ACHN (cell line): ENCODE data around the gene FGD5.
"Not testable (repeated sequence)": the region's sequence is repeated elsewhere in the genome, so short reads cannot be mapped to it uniquely, and the experiment has no call there.

Experiments used
- DNase-seq: peaks from one replicate; pipeline ENCODE4 v3.0.0-alpha.2; 2015
- in situ Hi-C: cut with HindIII; loops from 2 replicates; pipeline ENCODE4 v1.10.0; 2017; ENCODE audit warnings: low sequenced_read_pairs, low pct_ligation_motif_present, low pct_unique_long_range_greater_than_20kb

Gene FGD5

DNA sequence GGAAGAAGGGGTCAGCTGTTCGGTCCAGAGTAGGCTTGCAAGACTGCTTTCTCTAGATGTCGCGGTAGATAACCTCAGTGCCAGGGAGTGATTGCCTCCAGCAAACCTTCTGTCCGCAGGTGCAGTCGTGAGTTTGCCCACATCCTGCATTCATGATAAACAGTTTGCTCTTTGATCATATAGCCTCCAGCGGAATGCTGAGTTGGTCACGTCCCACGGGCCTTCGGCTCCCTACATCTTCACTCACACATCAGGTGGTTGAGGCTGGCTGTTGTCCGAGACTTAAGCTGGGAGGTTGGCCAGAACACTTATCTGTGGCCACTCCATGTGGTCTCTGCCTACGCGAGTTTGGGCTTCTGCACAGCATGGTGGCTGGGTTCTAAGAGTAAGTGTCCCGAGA, 66.5 kb downstream of the FGD5 start:
- in situ Hi-C loops: no loop called here
- no peak for DNase-seq

DNA sequence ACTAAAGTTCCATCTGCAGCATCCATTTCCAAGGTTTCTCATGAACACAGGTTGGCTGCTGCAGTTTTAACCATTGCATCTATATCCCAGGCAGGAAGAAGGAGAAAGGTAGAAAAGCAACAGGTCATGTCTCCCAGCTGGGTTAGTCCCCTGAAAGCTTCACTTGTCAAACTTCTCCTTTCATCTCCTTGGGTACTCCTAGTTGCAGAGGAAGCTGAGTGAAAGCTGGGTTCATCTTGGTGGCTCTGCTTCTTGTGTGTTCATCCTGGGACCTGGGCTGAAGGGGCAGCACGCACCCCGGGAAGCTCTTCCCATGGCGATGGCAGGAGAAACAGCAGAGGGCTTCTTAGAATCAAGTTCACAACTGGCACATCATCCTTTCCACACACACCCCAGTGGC, 67.3 kb downstream of the FGD5 start:
- in situ Hi-C loops: no loop called here
- no peak for DNase-seq

DNA sequence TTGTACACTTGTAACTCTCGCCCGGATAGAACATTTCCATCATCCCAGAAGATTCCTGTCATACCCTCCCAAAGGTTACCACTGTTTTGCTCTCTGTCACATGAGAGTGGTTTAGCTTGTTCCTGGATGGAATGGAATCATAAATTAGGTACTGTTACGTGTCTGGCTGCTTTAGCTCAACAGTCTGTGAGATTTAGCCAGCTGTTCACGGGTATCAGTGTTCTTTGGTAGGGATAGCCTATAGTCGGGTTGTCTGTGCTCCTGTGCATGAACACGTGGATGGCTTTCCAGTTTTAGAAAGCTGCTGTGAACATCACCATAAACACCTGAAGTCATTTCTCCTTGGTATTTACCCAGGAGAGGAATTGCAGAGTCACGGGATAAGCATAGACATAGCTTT, 70.4 kb downstream of the FGD5 start:
- in situ Hi-C loops: no loop called here
- DNase-seq: no peak

DNA sequence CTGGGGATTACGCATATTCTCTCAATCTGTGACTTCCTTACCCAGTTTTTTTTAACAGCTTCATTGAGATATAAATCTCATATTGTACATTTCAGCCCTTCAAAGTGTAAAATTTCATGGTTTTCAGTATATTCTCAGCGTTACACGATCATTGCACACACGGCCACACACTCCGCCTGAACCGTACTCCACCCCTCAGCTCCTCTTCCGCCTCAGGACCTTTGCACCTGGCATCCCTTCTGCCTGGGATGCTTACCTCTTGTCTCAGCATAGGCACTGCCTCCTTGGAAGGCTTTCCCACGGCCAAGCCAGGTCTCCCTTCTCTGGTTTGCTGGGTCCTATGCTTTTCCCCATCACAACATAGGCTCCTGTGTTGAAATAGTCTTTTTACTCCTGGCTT, 71.2 kb downstream of the FGD5 start:
- no peak for DNase-seq
- in situ Hi-C loops: no loop called here

DNA sequence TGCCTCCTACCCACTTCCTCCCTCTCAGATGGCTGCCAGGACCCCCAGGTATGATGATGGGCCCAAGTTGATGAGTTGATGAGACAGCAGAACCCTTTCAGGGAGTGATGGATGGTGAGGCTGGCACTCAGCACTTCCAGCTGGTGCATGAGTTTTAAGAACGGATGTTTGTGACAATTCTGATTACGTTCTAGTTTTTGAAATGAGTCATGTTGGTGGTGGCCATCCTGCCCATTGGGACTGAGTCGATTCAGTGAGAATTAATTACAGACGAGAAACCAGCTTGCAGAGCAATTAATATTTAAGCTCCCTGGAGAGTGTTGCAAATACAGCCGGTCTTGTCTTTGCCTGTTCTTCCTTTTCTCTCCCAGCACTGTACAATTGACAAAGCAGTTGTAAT, 71.7 kb downstream of the FGD5 start:
- in situ Hi-C loops: no loop called here
- DNase-seq: no peak

DNA sequence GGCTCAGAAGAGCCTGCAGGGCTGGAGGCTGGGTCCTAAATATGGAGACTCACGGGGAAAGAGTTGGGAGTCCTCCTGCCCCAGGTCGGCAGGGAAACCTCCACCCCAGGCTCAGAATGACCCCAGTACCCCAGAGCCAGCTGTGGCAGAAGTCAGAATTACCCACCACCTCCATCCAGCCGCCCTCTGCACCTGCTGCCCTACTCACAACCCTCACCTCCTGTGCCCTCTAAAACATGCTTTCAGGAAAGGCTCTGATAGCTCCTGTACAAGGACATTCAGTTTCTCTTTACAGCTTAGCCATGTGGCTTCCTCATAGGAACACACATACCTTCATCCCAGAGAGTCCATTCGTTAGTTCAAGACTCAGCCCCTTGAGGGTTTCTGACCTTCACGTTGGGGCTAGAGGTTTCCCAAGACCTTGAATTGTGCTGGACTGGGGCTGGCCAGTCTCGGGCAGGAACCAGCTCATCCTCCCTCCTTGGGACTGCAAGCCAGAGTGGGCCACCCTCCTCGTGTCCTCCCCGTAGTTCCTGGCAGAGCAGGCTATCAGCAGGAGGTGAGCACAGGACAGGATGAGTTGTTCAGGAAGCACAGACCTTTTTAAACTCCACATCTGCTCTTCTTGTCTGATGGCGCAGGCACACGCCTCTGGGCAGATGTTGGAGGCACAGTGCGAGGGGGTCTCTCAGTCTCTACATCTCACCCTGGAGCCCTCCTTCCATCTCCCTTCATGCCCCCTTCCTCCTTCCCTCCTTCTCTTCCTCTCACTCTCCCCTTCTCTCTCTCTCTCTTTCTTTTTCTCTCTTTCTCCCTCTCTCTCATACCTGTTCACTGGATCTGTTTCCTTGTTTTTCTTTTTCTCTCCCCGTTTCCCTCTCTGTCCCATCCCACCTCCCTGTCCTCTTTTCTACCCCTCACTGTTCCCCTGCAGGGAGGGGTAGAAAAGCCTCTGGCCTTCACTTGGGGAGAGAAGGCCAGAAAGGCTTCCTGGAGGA, 72.7 kb downstream of the FGD5 start:
- no peak for DNase-seq
- in situ Hi-C loops: no loop called here

DNA sequence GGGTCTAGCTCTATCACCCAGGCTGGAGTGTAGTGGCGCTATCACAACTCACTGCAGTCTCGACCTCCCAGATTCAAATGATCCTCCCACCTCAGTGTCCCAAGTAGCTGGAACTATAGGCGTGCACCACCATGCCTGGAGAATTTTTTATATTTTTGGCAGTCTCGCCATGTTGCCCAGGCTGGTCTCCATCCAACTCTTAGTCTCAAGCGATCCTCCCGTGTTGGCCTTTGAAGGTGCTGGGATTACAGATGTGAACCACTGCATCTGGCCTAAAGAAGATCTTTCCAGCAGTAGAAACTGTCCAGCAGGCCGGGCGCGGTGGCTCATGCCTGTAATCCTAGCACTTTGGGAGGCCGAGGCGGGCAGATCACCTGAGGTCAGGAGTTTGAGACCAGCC, 73.5 kb downstream of the FGD5 start:
- in situ Hi-C loops: no loop called here
- DNase-seq: no peak

DNA sequence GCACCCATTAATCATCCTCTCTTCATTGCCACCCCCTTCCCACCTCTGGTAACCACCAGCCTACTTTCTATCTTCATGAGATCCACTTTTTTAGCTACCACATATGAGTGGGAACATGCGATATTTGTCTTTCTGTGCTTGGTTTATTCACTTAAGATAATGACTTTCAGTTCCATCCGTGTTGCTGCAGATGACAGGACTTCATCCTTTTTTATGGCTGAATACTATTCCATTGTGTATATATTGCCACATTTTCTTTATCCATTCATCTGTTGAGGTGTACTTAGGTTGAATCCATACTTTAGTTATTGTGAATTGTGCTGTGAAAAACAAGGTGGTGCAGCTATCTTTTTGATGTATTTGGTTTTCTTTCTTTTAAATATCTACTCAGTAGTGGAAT, 75.3 kb downstream of the FGD5 start:
- in situ Hi-C loops: no loop called here
- no peak for DNase-seq

DNA sequence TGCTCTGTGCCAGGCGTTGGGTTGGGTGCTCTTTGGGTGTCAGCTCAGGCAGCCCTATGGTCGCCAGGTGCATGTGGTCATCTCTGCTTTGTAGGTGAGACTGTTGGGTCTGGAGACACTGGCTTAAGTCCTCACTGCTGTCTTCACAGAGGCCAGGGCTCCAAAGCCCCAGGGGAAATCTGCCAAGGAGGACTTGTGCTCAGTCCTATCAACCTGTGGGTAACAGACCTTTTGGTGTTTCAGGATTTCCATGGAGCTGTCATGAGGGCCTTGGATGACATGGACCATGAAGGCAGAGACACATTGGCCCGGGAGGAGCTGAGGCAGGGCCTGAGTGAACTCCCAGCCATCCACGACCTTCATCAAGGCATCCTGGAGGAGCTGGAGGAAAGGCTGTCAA, 78.5 kb downstream of the FGD5 start:
- no peak for DNase-seq
- in situ Hi-C loops: no loop called here

DNA sequence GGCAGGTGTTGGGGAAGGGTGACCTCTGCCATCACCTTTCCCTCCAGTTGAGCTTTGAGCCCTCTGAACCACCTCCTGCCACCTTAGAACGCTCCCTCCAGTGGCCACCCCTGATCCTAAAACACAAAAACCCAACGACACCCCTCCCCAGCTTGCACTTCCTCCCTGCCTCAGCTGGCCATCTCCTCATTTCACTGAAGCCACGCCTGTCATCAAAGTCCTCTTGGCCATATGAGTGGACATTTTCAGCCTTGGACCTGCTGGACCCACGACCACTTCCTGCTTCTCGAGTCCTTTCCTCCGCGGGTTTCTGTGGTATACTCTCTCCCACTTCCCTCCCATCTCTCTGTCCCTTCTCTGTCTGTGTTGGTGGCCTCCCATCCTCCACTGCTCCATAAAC, 80.2 kb downstream of the FGD5 start:
- DNase-seq: no peak
- in situ Hi-C loops: no loop called here

DNA sequence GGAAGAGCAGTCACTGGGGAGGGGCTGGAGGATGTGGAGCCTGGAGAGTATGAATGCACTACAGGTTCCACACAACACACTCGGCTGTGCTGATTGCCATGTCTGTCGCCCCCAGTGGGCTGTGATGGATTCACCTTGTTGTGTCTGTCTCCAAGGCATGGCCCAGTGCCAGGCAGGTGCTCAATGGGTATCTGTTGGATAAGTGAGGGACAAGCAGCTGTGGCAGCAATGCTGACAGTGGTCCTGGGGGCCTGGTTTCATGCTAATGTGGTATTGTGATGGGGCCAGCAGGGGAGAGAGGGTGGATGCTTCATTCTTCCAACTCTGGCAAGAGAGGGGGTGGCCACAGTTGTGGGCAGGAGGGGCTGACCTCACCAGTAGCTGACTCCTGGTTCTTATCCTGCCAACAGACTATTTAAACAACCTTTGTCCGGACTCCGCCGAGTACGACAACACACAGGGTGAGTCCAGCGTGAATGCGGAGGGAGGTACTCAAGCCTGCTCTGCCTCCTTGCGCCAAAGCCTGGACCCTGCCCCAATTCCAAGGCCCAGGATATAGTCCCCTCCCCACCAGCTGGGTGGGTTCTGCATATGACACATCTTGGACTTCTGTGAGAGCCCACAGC, 81.3 kb downstream of the FGD5 start:
- in situ Hi-C loops: no loop called here
- no peak for DNase-seq

DNA sequence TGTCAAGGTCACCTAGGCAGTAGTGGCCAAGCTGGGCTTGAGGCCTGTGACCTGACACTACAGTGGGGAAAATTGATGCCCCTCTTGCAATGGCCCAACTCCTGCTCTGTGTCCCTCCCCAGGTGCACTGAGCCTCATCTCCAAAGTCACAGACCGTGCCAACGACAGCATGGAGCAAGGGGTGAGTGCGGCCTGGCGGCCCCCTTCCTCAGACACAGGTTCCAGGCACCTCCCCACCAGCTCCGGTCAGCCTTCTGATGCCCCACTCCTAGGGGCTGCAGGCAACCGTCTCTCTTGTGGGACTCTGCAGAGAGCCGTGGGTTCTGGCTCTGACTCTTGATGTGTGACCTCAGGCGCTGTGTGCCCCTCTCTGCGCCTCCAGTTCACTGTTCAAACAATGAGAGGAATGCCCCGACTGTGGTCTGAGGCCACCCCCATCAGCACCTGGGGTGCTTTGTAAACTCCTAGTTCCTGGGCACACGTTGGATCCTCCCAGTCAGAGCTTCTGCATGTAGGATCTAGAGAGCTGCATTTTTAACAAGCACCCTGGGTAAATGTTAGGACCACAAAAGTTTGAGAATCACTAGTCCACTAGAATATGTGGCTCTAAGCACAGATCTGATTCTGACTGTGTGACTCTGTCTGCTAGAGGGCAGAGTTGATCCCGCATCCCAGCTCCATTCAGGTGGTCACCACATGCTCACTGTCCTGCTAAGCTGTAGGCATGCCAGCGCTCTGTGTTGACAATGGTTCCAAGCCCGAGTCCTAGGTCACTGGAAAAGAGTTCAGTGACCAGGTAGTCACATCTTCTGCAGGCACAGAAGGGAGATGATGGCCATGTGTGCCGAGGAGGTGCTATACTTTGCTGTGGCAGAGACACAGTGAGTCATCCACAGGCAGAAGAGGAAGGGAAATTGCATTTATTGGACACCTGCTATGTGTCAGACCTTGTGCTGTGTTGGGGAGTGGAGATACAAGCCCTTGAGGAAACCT, 82.4 kb downstream of the FGD5 start:
- in situ Hi-C loops: no loop called here
- no peak for DNase-seq

DNA sequence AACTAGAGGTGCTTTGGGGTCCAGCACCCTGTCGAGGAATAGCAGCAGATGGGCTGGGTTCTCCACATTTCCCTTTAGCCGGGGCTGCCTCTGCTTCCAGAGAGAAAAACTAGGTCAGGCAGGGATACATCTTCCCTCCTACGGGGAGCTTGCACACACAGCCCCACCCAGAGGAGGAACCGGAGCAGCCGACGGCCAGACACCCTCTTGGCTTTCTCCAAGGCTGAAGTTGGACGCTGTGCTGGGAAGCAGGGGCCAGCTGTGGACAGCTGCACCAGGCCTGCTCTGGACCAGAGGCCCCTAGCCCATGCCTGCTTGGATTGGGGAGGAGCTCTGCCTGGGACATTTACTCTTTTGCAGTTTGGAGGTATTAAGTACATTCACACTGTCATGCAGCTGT, 84.0 kb downstream of the FGD5 start:
- in situ Hi-C loops: no loop called here
- no peak for DNase-seq

DNA sequence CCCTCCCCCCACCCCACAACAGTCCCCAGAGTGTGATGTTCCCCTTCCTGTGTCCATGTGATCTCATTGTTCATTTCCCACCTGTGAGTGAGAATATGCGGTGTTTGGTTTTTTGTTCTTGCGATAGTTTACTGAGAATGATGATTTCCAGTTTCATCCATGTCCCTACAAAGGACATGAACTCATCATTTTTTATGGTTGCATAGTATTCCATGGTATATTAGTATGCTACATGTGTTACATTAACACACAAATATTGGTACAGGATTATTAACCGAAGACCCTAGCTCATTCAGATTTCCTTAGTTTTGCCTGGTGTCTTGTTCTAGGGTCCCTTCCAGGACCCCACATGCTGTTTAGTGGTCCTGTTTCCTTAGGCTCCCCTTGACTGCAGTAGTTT, 84.7 kb downstream of the FGD5 start:
- in situ Hi-C loops, DNase-seq: not testable (repeated sequence)

DNA sequence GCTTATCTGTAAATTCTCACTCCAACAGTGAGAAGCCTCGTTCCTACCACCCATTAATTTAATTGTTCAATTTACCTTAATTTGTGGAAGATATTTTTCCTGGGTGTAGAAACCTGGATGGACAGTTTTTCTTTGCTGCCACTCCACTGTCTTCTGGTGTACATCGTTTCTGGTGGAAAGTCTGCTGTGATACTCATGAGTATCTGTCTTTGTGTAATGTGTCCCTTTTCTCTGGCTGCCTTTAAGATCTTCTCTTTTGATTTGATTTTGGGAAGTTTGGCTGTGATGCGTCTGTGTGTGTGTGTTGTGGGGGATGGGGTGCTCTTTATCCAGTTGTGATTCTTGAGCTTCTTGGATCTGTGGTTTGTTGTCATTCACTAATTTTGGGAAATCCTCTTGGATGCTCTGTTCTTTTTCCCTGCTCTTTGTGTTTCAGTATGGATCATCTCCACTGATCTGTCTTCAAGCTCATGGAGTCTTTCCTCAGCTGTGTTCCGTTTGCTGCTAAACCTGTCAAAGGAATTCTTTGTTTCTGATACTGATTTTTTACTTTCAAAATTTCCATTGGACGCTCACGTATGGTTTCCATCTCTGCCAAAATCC, 86.4 kb downstream of the FGD5 start:
- DNase-seq: no peak
- in situ Hi-C loops: no loop called here

DNA sequence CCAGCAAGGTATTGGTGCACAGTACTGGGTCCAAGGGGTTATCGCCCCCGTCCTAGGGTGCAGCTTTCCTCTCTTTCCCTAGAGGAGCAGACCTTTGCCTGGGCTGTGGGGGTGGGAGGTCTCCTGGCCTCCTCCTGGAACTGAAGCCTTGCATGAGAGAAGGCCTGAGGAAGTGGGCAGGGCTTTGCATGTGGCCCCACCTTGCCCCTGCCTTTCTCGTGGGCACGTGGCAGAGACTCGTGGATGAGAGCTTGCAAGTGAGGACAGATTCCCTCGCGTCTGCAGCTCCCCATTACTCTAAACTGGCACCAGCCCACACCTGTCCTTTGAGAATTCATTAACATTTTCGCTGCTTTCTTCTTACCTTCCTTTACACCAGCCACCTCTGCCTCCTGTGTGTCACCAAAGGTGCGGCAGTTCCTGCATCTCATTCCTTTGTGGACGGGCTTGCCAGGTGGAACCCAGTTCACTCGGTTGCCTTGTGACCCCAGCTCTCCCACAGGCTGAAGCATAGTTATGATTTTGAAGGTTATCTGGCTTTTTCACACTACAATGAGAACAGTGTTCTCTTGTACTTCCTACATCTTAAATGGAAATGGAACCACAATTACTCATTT, 87.7 kb downstream of the FGD5 start:
- DNase-seq: no peak
- in situ Hi-C loops: no loop called here

DNA sequence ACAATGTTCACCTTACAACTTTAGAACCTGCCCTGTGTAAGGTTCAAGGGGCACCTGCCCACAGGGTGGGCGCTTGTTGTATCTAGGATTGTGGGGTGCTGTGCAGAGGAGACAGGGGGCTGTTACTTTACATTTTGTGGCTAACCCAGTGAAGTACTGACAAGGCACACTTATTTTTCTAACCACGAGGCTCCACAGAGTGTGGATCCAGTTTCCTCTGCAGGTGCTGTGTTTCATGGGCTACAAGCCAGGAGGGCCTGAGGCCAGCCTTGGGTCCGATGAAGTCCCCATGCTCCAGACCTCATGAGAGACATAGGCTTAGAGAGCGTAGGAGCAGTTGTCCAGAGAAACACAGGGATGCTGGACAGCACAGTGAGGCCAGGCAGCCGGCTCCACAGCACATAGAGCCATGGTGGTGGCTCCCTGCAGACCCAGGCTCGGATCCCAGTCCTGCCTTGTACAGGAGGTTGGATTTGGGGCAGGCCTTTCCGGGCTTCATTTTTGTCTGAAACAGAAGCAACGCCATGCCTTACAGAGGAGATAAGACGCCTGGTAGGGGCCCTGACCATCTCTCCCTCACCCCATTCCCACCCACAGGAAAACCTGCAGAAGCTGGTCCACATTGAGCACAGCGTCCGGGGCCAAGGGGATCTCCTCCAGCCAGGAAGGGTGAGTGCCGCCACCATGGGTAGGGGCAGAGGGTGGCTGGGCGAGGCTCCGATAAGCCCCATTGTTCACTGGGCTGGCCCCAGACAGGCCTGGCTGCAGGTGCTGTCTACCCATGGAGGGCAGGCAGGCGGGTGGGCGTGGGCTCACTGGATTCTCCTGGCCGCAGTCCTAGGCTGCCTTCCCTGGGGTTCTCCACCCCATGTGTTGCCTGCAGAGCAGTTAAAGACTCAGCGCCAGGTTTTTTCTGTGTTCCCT, 88.5 kb downstream of the FGD5 start:
- in situ Hi-C loops: no loop called here
- DNase-seq: no peak
